ENCODE measurements around the gene B3GNT2. TPM values are rescaled to one million over a fixed set of nuclear protein-coding genes. Genes with fewer than 3 reads are reported as not detected.

B3GNT2 gene
- total RNA-seq, 4 donors from 2014 or later = 16.6 to 29.4 (median 24.0) TPM

DNA sequence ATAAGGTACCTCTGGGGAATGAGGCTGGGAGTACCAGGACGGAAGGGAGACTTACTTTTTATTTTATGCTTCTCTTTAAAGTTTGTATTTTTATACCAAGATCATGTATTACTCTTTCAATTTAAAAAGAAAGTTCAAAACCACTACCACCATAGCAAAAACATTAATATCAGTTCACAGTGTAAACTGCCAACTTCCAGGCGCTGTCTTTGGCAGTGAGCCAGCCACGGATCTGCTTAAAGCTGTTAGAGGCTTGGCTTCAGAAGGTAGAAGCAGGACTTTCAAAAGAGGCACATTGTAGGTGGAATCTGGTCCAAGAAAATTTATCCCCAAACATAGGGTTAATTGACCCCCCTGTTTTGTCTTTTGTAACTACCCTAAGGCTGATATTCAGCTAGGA, 74.8 kb downstream of the B3GNT2 start:
- ATAC-seq (ENCODE audit: low FRiP score) (no peak), DNase-seq (ENCODE audit: low spot score) (no peak)
- TF ChIP-seq, protein P1, sequence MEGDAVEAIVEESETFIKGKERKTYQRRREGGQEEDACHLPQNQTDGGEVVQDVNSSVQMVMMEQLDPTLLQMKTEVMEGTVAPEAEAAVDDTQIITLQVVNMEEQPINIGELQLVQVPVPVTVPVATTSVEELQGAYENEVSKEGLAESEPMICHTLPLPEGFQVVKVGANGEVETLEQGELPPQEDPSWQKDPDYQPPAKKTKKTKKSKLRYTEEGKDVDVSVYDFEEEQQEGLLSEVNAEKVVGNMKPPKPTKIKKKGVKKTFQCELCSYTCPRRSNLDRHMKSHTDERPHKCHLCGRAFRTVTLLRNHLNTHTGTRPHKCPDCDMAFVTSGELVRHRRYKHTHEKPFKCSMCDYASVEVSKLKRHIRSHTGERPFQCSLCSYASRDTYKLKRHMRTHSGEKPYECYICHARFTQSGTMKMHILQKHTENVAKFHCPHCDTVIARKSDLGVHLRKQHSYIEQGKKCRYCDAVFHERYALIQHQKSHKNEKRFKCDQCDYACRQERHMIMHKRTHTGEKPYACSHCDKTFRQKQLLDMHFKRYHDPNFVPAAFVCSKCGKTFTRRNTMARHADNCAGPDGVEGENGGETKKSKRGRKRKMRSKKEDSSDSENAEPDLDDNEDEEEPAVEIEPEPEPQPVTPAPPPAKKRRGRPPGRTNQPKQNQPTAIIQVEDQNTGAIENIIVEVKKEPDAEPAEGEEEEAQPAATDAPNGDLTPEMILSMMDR (IDR thresholded peaks at IDR 0.05) = no peak

Small RNA genes lying within 50 kb of the gene (small RNA-seq; reads per million reads assigned to genes)
- gene MIR5192 (not detected), gene RN7SL51P (not detected)
